ENCODE data around the gene MAS1L. TPM values are rescaled to one million over a fixed set of nuclear protein-coding genes. Genes with fewer than 3 reads are reported as not detected.
"Not testable (repeated sequence)": the region's sequence is repeated elsewhere in the genome, so short reads cannot be mapped to it uniquely, and the experiment has no call there.

MAS1L gene
- total RNA-seq, 2 donors from 2014 or later, result not detected

- Mint-ChIP-seq H3K4me1 (ENCODE audit: low read depth in 2 of 2) (no peaks in the 10 kb centered on the region), H3K27ac (no peak overlapping the region), H3K36me3 (peaks cover 6% of the 10 kb centered on the region), H3K27me3 (peaks cover 29 to 52% of the 10 kb centered on the region in 2 donors), H3K9me3 (peaks cover 8% of the 10 kb centered on the region), H3K4me3 (no peak overlapping the region)
- DNase-seq (ENCODE audit: low spot score) (no peak), ATAC-seq (no peak)
These were observed 36.1 kb downstream of the MAS1L start for GRCh38 chr6:29451471-29452193.

DNA sequence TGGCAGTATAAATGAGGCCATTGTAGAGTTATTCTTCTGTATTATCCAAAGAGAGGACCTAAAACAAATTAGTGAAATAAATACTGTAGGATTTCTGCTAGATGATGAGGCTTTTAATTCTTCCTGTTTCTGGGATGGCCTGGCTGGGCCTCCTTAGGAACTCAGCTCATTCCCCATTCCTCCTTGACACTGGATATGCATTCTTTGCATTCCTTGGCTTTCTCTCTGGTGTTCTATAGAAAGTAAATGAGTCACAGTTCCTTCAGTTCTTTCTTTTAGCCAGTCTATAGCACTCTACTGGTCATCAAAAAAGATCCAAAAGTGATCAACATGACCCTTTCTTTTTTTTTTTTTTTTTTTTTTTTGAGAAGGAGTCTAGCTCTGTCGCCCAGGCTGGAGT is 40.1 kb downstream of the MAS1L start:
- DNase-seq (ENCODE audit: low spot score) (no peak), ATAC-seq (no peak)
- Mint-ChIP-seq H3K4me1 (ENCODE audit: low read depth in 2 of 2) (no peaks in the 10 kb centered on the region), H3K9me3 (peaks cover 14% of the 10 kb centered on the region), H3K27me3 (peaks cover 40 to 66% of the 10 kb centered on the region in 2 donors), H3K36me3 (peaks cover 6% of the 10 kb centered on the region), H3K27ac (no peak overlapping the region), H3K4me3 (no peak overlapping the region)

DNA sequence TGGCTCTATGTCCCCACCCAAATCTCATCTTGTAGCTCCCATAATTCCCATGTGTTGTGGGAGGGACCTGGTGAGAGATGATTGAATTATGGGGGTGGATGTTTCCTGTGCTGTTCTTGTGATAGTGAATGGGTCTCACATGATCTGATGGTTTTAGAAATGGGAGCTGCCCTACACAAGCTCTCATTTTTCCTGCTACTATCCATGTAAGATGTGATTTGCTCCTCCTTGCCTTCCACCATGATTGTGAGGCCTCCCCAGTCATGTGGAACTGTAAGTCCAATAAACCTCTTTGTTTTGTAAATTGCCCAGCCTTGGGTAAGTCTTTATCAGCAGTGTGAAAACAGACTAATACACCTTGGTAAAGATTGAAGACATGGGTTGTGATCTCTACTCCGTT is 43.7 kb downstream of the MAS1L start:
- H3K27me3 Mint-ChIP-seq, result peaks cover 41 to 61% of the 10 kb centered on the region in 2 donors
- not testable (repeated sequence) for H3K27ac Mint-ChIP-seq; ATAC-seq; H3K36me3 Mint-ChIP-seq; H3K4me1 Mint-ChIP-seq (ENCODE audit: low read depth in 2 of 2); DNase-seq (ENCODE audit: low spot score); H3K4me3 Mint-ChIP-seq
- peaks cover 10% of the 10 kb centered on the region for H3K9me3 Mint-ChIP-seq

DNA sequence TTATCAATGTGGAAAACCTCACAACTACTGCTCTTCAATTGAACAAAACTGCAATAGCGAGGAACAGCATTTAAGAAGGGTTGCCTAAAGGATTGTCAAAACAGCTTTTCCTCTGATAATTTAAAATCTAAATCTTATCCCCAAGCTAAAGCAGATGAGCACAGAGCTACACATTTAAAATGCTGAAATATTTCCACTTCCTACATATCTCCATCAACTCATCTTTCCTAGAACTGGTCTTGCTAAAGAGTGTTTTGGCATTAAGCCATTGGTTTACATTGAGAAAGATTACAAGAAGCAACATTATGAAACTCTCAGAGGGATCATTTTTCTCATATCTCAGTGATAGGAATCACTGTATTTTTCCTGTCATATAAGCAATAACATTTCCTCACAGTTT is 45.0 kb downstream of the MAS1L start:
- no peak for DNase-seq (ENCODE audit: low spot score)
- ATAC-seq, result peak in 1 of 2 donors; percentile 31
- no peaks in the 10 kb centered on the region for H3K4me1 Mint-ChIP-seq (ENCODE audit: low read depth in 2 of 2)
- no peak overlapping the region for H3K4me3 Mint-ChIP-seq
- no peak overlapping the region for H3K27ac Mint-ChIP-seq
- peaks cover 36 to 58% of the 10 kb centered on the region in 2 donors for H3K27me3 Mint-ChIP-seq
- H3K9me3 Mint-ChIP-seq, result peaks cover 7% of the 10 kb centered on the region
- no peaks in the 10 kb centered on the region for H3K36me3 Mint-ChIP-seq

DNA sequence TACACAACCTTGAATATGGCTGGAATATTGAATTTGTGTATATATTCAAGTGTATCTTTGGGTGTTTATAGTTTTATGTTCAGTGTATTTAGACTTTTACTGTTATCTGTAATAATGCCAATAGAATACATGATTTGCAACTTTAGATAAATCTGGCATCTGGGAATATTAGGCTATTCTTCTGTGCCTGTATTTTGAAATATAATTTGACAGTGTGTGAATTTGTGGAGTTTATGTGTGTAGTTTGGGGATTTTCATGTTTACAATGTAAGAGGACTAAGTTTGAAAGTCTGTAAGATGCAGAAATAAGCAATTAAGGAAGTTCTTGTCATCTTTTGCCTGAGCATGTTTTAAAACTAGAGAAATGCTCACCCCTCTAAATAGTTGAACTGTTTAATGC is 48.8 kb downstream of the MAS1L start, which contains the start of gene OR10C1:
Gene OR10C1 (plus strand): TSS at position 301 of the 400 bp plus-strand sequence. CDS start 710 bp downstream, outside the sequence.
- DNase-seq (ENCODE audit: low spot score), result no peak
- Mint-ChIP-seq H3K4me1 (ENCODE audit: low read depth in 2 of 2) (no peaks in the 10 kb centered on the region), H3K4me3 (no peak within 1 kb of the TSS), H3K9me3 (peaks cover under 1% of the 10 kb centered on the region), H3K27ac (no peak within 1 kb of the TSS), H3K36me3 (no peaks in the 10 kb centered on the region), H3K27me3 (peaks cover 20 to 35% of the 10 kb centered on the region in 2 donors)
- no peak for ATAC-seq

DNA sequence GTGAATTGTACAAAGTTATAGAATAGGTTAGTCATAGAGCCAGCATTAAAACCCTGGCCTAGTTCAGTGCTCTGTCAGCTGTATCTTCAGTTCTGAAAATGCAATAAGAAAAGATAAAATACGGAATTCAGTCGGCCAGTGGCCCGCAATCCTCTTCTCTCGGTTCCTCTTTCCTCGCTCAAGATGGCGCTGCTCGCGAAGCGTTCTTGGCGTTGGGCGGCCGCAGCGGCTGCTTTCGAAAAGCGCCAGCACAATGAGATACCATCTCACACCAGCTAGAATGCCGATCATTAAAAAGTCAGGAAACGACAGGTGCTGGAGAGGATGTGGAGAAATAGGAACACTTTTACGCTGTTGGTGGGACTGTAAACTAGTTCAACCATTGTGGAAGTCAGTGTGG is 51.0 kb downstream of the MAS1L start:
- H3K4me3 Mint-ChIP-seq, ATAC-seq: not testable (repeated sequence)
- H3K27me3 Mint-ChIP-seq, result peaks cover 28 to 39% of the 10 kb centered on the region in 2 donors

More for the DNA sequence above, 51.0 kb downstream of the MAS1L start:
- H3K4me1 Mint-ChIP-seq (ENCODE audit: low read depth in 2 of 2); H3K36me3 Mint-ChIP-seq; H3K9me3 Mint-ChIP-seq; H3K27ac Mint-ChIP-seq; DNase-seq (ENCODE audit: low spot score): not testable (repeated sequence)

Other genes with a start within 250 kb of the MAS1L start
- not detected for gene OR14J1, start 186.3 kb downstream of the MAS1L start, total RNA-seq
- gene OR5V1, start 119.1 kb downstream of the MAS1L start, total RNA-seq, result not detected
- gene OR12D3, start 112.7 kb downstream of the MAS1L start, total RNA-seq, result not detected
- gene OR12D2, start 92.3 kb downstream of the MAS1L start, total RNA-seq, result not detected
- gene OR12D1, start 73.0 kb downstream of the MAS1L start, total RNA-seq, result not detected
- not detected for gene OR10C1, start 48.6 kb downstream of the MAS1L start, total RNA-seq
- gene OR11A1, start 30.9 kb downstream of the MAS1L start, total RNA-seq, result not detected
- not detected for gene OR2H1, start 30.8 kb downstream of the MAS1L start, total RNA-seq
- 1 to 10 TPM in 1 of 2 donors, not detected in 1; 3.1 TPM for gene UBD, start 71.8 kb upstream of the MAS1L start, total RNA-seq
- gene OR2H2, start 97.2 kb upstream of the MAS1L start, total RNA-seq, result not detected
- gene GABBR1, start 145.2 kb upstream of the MAS1L start, total RNA-seq, result 10 to 100 TPM in 1 of 2 donors, 1 to 10 TPM in 1; 3.0 to 15.2 TPM
- gene MOG, start 169.1 kb upstream of the MAS1L start, total RNA-seq, result not detected
- 1 to 10 TPM; 5.2 to 9.0 TPM for gene ZFP57, start 193.2 kb upstream of the MAS1L start, total RNA-seq
- 100 to 1,000 TPM; 277 to 518 TPM for gene HLA-F, start 235.5 kb upstream of the MAS1L start, total RNA-seq